ENCODE data around the gene KRT32. TPM values are rescaled to one million over a fixed set of nuclear protein-coding genes. Genes with fewer than 3 reads are reported as not detected.

KRT32 gene
- total RNA-seq, 1 donor from 2014 or later = not detected

DNA sequence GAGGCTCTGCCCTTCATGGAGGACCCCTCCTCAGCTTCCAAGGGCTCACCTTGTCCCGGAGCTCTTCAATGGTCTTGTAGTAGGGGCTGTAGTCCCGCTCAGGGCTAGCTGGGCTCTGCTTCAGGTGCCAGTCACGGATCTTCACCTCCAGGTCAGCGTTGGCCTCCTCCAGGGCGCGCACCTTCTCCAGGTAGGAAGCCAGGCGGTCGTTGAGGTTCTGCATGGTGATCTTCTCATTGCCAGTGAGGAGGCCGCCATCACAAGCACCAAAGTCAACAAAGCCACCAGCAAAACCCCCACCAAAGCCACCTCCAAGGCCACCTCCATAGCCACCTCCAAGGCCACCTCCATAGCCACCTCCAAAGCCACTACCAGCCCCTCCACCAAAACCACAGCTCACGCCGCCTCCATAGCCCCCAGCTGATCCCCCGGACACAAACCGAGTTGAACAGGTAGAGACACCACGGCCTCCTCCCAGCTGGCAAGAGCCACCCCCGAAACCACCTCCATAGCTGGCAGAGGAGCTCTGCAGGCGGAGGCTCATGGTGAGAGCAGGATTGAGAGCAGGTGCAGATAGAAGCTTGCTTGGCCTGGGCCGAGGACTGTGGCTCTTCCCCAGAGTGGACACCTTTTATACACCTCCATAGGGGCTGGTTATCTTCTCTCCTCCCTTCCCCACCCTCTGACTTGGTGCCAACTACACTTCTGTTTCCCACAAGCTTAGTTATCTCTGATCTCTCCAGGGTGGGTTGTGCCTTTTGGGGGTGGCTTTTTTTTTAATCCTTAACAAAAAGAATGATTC is 38.0 kb upstream of the KRT32 start, which contains the start of gene KRT13:
Gene KRT13 (minus strand): TSS at position 606 of the 802 bp plus-strand sequence. CDS start 62 bp downstream, at position 544.
- H3K9me3 Mint-ChIP-seq (ENCODE audit: low read depth) = no peaks in the 10 kb centered on the region
- peaks cover 4% of the 10 kb centered on the region for H3K4me1 Mint-ChIP-seq (ENCODE audit: low read depth)
- H3K4me3 Mint-ChIP-seq (ENCODE audit: unreplicated experiment) = no peak within 1 kb of the TSS
- no peak within 1 kb of the TSS for H3K27ac Mint-ChIP-seq (ENCODE audit: unreplicated experiment)
- H3K36me3 Mint-ChIP-seq (ENCODE audit: low read depth) = no peaks in the 10 kb centered on the region
- TF ChIP-seq, protein P1, sequence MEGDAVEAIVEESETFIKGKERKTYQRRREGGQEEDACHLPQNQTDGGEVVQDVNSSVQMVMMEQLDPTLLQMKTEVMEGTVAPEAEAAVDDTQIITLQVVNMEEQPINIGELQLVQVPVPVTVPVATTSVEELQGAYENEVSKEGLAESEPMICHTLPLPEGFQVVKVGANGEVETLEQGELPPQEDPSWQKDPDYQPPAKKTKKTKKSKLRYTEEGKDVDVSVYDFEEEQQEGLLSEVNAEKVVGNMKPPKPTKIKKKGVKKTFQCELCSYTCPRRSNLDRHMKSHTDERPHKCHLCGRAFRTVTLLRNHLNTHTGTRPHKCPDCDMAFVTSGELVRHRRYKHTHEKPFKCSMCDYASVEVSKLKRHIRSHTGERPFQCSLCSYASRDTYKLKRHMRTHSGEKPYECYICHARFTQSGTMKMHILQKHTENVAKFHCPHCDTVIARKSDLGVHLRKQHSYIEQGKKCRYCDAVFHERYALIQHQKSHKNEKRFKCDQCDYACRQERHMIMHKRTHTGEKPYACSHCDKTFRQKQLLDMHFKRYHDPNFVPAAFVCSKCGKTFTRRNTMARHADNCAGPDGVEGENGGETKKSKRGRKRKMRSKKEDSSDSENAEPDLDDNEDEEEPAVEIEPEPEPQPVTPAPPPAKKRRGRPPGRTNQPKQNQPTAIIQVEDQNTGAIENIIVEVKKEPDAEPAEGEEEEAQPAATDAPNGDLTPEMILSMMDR (IDR thresholded peaks at IDR 0.05) = no peak
- no peak for DNase-seq (ENCODE audit: low spot score)
- no peaks in the 10 kb centered on the region for H3K27me3 Mint-ChIP-seq (ENCODE audit: low read depth)

DNA sequence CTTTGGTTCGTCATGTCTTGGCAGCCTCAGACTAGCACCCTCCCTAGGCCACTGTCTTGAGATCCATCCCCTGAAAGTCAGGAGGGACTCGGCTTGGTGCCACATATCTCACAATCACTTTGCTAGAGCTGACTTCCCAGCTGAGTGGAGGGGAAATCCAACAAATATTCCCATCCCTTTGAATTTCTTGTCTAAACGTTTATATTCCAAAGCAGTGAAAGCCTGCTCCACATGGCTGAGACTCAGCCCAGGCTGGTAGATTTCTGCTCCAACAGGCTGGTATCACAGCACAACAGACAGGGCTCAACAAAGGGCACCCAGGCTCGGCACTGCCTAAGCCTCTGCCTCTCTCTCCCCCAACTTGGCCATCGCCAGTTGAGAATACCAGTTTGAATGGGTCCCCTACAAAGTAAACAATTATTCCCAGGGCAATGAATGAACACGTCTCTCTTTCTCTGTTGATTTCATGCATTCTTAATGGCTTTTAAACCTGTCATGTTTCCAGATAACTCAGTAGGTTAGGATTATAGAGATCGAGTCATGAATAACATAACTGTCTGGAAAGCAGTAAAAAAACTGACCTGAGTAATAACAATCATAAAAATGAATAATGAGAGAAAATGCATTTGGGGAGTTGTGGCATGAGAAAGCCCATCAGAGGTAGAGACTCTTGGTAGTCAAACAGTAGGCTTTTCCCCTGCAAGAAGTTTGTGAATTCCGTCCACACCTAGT is 37.2 kb upstream of the KRT32 start:
- Mint-ChIP-seq H3K27ac (ENCODE audit: unreplicated experiment) (no peak overlapping the region), H3K36me3 (ENCODE audit: low read depth) (no peaks in the 10 kb centered on the region), H3K27me3 (ENCODE audit: low read depth) (no peaks in the 10 kb centered on the region), H3K9me3 (ENCODE audit: low read depth) (no peaks in the 10 kb centered on the region), H3K4me1 (ENCODE audit: low read depth) (peaks cover 4% of the 10 kb centered on the region), H3K4me3 (ENCODE audit: unreplicated experiment) (no peak overlapping the region)
- TF ChIP-seq, protein P1 (IDR thresholded peaks at IDR 0.05) = no peak
- no peak for DNase-seq (ENCODE audit: low spot score)

DNA sequence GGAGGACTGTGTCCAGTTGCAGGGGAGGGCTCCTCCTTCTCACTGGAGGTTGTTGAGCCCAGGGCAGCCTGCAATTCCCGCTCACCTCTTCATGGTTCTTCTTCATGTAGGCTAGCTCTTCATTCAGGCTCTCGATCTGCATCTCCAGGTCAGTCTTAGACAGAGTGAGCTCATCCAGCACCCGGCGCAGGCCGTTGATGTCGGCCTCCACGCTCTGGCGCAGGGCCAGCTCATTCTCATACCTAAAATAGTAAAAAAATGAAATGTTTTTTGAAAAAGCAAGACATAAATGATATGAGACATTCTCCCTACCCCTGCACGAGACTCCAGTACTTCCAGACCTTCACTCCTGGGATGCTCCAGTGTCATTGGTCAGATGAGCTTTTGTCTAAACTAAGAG is 36.0 kb upstream of the KRT32 start:
- peaks cover 2% of the 10 kb centered on the region for H3K27me3 Mint-ChIP-seq (ENCODE audit: low read depth)
- TF ChIP-seq, protein P1 (IDR thresholded peaks at IDR 0.05) = no peak
- DNase-seq (ENCODE audit: low spot score) = no peak
- no peak overlapping the region for H3K4me3 Mint-ChIP-seq (ENCODE audit: unreplicated experiment)
- no peak overlapping the region for H3K27ac Mint-ChIP-seq (ENCODE audit: unreplicated experiment)
- no peaks in the 10 kb centered on the region for H3K9me3 Mint-ChIP-seq (ENCODE audit: low read depth)
- H3K36me3 Mint-ChIP-seq (ENCODE audit: low read depth) = no peaks in the 10 kb centered on the region
- H3K4me1 Mint-ChIP-seq (ENCODE audit: low read depth) = peaks cover 4% of the 10 kb centered on the region

DNA sequence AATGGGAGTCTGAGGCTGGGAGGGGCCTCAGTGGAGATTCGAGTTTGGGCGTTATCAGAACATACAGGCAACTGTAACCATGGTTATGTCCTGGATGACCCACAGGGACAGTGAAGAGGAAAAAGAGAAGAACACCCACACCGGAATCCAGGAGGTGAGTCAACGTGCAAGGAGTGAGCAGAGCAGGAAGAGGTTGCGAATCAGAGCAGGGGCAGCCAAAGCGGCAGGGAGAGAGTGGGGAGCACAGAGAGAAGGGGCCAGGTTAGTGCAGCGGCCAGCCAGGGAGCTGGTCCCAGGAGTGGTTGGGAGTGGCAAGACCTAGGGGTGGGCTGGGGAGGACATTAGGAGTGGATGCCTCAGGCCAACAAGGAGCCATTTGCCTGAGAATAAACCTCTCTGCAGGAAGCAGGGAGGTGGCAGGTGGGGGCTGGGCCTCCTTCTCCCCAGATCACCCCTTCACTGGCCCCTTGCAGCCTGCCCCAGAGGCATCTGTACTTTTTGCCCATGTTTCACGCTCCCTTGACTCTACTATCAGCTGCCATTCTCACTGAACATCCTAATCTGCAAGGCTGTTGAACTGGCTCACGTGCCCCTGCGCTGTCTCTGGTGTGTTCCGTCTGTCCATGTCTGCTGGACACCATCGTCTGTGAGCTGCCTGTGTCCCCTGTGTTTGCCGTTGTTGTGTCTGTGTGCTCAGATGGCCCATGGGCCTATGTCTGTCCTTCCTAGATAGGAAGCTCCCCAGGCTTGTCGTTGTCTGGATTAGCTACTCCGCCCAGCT is 33.1 kb upstream of the KRT32 start:
- no peak for DNase-seq (ENCODE audit: low spot score)
- no peaks in the 10 kb centered on the region for H3K9me3 Mint-ChIP-seq (ENCODE audit: low read depth)
- H3K4me1 Mint-ChIP-seq (ENCODE audit: low read depth) = peaks cover 6% of the 10 kb centered on the region
- TF ChIP-seq, protein P1 (IDR thresholded peaks at IDR 0.05) = no peak
- peaks cover 3% of the 10 kb centered on the region for H3K27me3 Mint-ChIP-seq (ENCODE audit: low read depth)
- no peaks in the 10 kb centered on the region for H3K36me3 Mint-ChIP-seq (ENCODE audit: low read depth)
- no peak overlapping the region for H3K27ac Mint-ChIP-seq (ENCODE audit: unreplicated experiment)
- no peak overlapping the region for H3K4me3 Mint-ChIP-seq (ENCODE audit: unreplicated experiment)

DNA sequence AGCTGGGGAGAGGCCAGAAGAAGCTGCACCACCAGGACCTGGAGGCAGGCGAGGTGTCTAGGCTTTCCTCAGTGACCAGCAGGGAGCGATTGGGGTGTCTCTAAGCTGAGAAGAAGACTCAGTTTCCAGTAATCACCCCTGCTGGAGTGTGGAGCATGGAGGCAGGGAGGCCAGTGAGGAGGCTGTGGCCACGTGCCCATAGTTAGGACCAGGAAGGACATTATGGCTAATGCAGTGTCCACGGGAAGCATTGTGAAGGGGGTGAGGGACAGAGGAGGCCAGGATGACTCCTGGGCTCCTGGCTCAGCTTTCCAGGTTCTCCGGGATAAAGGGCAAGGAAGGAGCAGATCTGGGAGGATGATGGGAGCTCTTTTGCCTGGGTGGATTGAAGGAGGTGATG is 32.5 kb upstream of the KRT32 start:
- TF ChIP-seq, protein P1 (IDR thresholded peaks at IDR 0.05) = no peak
- no peak for DNase-seq (ENCODE audit: low spot score)
- Mint-ChIP-seq H3K9me3 (ENCODE audit: low read depth) (no peaks in the 10 kb centered on the region), H3K36me3 (ENCODE audit: low read depth) (no peaks in the 10 kb centered on the region), H3K4me1 (ENCODE audit: low read depth) (peaks cover 8% of the 10 kb centered on the region), H3K27me3 (ENCODE audit: low read depth) (peaks cover 3% of the 10 kb centered on the region), H3K4me3 (ENCODE audit: unreplicated experiment) (no peak overlapping the region), H3K27ac (ENCODE audit: unreplicated experiment) (no peak overlapping the region)

Measured in chondrocyte (in vitro differentiated cells).